ENCODE results near the gene RPL32.

GRCh38 chr3:12861611-12862010, 20.2 kb upstream of the RPL32 start:
- TF ChIP-seq POLR2A (IDR thresholded peaks at IDR 0.05) (no peak), EP300 (IDR thresholded peaks at IDR 0.05; ENCODE audit: low read depth) (no peak), POLR2AphosphoS5 (IDR thresholded peaks at IDR 0.05) (no peak)
- TF ChIP-seq, protein P1, sequence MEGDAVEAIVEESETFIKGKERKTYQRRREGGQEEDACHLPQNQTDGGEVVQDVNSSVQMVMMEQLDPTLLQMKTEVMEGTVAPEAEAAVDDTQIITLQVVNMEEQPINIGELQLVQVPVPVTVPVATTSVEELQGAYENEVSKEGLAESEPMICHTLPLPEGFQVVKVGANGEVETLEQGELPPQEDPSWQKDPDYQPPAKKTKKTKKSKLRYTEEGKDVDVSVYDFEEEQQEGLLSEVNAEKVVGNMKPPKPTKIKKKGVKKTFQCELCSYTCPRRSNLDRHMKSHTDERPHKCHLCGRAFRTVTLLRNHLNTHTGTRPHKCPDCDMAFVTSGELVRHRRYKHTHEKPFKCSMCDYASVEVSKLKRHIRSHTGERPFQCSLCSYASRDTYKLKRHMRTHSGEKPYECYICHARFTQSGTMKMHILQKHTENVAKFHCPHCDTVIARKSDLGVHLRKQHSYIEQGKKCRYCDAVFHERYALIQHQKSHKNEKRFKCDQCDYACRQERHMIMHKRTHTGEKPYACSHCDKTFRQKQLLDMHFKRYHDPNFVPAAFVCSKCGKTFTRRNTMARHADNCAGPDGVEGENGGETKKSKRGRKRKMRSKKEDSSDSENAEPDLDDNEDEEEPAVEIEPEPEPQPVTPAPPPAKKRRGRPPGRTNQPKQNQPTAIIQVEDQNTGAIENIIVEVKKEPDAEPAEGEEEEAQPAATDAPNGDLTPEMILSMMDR (IDR thresholded peaks at IDR 0.05) = no peak
